HEK293 (cell line): ENCODE results near the gene WDR64.

Experiments used
- CTCF ChIA-PET: fragments of 350-600 bp; formaldehyde crosslinking; extraction: SDS; loops from one replicate; lab custom pipeline; 2021; ENCODE audit warnings: antibody characterized with exemption; lab: Yijun Ruan, JAX
- POLR2A ChIA-PET: fragments of 300-600 bp; formaldehyde crosslinking; extraction: SDS; loops from one replicate; lab custom pipeline; 2020; ENCODE audit warnings: antibody characterized with exemption, inconsistent platforms; lab: Yijun Ruan, JAX
- H3K27ac ChIP-seq: fragments of 200-500 bp; sonication (Bioruptor generic); 2 replicates; pipeline ENCODE4 v1.5.1; 2014; ENCODE audit warnings: low read depth, low read length, control low read depth, inconsistent platforms; ENCODE audit errors: extremely low read depth
- H3K36me3 ChIP-seq, 2 experiments: fragments of 200-500 bp in 1 of 2; sonication (Bioruptor generic) in 1 of 2; 1 replicate in 1 of 2; 2 replicates in 1 of 2; pipeline ENCODE4 v1.5.1; 2014 to 2017; ENCODE audit warnings: inconsistent platforms in 2 of 2, low read length in 2 of 2; ENCODE audit not compliant: control insufficient read depth in 2 of 2, insufficient read depth in 1 of 2
- H3K4me1 ChIP-seq: fragments of 200-500 bp; sonication (Bioruptor generic); 2 replicates; pipeline ENCODE4 v1.5.1; 2014; ENCODE audit warnings: mild to moderate bottlenecking, low read length, inconsistent platforms; ENCODE audit not compliant: control insufficient read depth, insufficient read depth
- H3K4me3 ChIP-seq: 2 replicates; pipeline ENCODE4 v1.5.1; 2011; ENCODE audit warnings: low read depth, mild to moderate bottlenecking, control low read depth, low read length, moderate library complexity
- H3K9me3 ChIP-seq: fragments of 200-500 bp; sonication (Bioruptor generic); 2 replicates; pipeline ENCODE4 v1.5.1; 2014; ENCODE audit warnings: low read depth, low read length, inconsistent platforms; ENCODE audit not compliant: control insufficient read depth, insufficient read depth
- GLIS2 ChIP-seq: fragments of 450-650 bp; formaldehyde crosslinking; IDR thresholded peaks from 2 replicates; pipeline ENCODE4 v1.5.1; 2016; ENCODE audit warnings: missing biosample characterization, missing genetic modification characterization
- HOXA7 ChIP-seq: sonication (generic); formaldehyde crosslinking; IDR thresholded peaks from 2 replicates; pipeline ENCODE4 v1.8.1; 2022; ENCODE audit warnings: missing genetic modification reagents, borderline replicate concordance
- HOXC10 ChIP-seq: sonication (generic); formaldehyde crosslinking; IDR thresholded peaks from 2 replicates; pipeline ENCODE4 v1.8.1; 2023; ENCODE audit warnings: mild to moderate bottlenecking, missing genetic modification reagents
- KLF17 ChIP-seq: fragments of 450-650 bp; formaldehyde crosslinking; IDR thresholded peaks from 2 replicates; pipeline ENCODE4 v1.5.1; 2016; ENCODE audit warnings: missing biosample characterization, missing genetic modification characterization
- KLF8 ChIP-seq: fragments of 450-650 bp; formaldehyde crosslinking; IDR thresholded peaks from 2 replicates; pipeline ENCODE4 v1.5.1; 2016; ENCODE audit warnings: missing biosample characterization, missing genetic modification characterization
- MYNN ChIP-seq: fragments of 450-650 bp; formaldehyde crosslinking; IDR thresholded peaks from 2 replicates; pipeline ENCODE4 v1.5.1; 2016; ENCODE audit warnings: missing biosample characterization, missing genetic modification characterization, borderline replicate concordance
- MZF1 ChIP-seq: fragments of 450-650 bp; formaldehyde crosslinking; IDR thresholded peaks from 2 replicates; pipeline ENCODE4 v1.5.1; 2017; ENCODE audit warnings: missing biosample characterization, missing genetic modification characterization, borderline replicate concordance
- OVOL3 ChIP-seq: fragments of 450-650 bp; formaldehyde crosslinking; IDR thresholded peaks from 2 replicates; pipeline ENCODE4 v1.5.1; 2016; ENCODE audit warnings: missing biosample characterization, missing genetic modification characterization
- SP2 ChIP-seq: fragments of 450-650 bp; formaldehyde crosslinking; IDR thresholded peaks from 2 replicates; pipeline ENCODE4 v1.5.1; 2016; ENCODE audit warnings: missing biosample characterization, missing genetic modification characterization
- ZBTB26 ChIP-seq: fragments of 450-650 bp; formaldehyde crosslinking; optimal IDR thresholded peaks from 2 replicates; pipeline ENCODE3; 2016; ENCODE audit warnings: missing biosample characterization, mild to moderate bottlenecking, missing genetic modification characterization
- ZNF138 ChIP-seq: fragments of 450-650 bp; formaldehyde crosslinking; IDR thresholded peaks from 2 replicates; pipeline ENCODE4 v1.5.1; 2016; ENCODE audit warnings: missing biosample characterization, missing genetic modification characterization, borderline replicate concordance
- ZNF274 ChIP-seq, 2 experiments: fragments of 200-500 bp in 1 of 2; fragments of 450-650 bp in 1 of 2; sonication (Bioruptor generic) in 1 of 2; formaldehyde crosslinking in 1 of 2; IDR thresholded peaks; 2 replicates each; pipeline versions ENCODE4 v1.5.1 to v1.6.1; 2014 to 2016; ENCODE audit warnings: borderline replicate concordance in 1 of 2, inconsistent platforms in 1 of 2, low read length in 1 of 2, missing biosample characterization in 1 of 2, missing genetic modification characterization in 1 of 2
- ZNF335 ChIP-seq: fragments of 450-650 bp; formaldehyde crosslinking; conservative IDR thresholded peaks from 2 replicates; pipeline ENCODE4 v1.5.1; 2016; ENCODE audit warnings: missing biosample characterization, missing genetic modification characterization
- ZNF354C ChIP-seq: fragments of 450-650 bp; formaldehyde crosslinking; IDR thresholded peaks from 2 replicates; pipeline ENCODE4 v1.5.1; 2016; ENCODE audit warnings: missing biosample characterization, missing genetic modification characterization, low read depth, borderline replicate concordance
- ZNF398 ChIP-seq: fragments of 450-650 bp; formaldehyde crosslinking; IDR thresholded peaks from 2 replicates; pipeline ENCODE4 v1.5.1; 2017; ENCODE audit warnings: missing biosample characterization, missing genetic modification characterization
- ZNF426 ChIP-seq: fragments of 450-650 bp; formaldehyde crosslinking; IDR thresholded peaks from 2 replicates; pipeline ENCODE4 v1.5.1; 2017; ENCODE audit warnings: missing biosample characterization, missing genetic modification characterization, mild to moderate bottlenecking, inconsistent platforms, moderate library complexity
- ZNF473 ChIP-seq: fragments of 450-650 bp; formaldehyde crosslinking; IDR thresholded peaks from 2 replicates; pipeline ENCODE4 v1.5.1; 2017; ENCODE audit warnings: missing biosample characterization, missing genetic modification characterization
- ZNF48 ChIP-seq: fragments of 450-650 bp; formaldehyde crosslinking; IDR thresholded peaks from 2 replicates; pipeline ENCODE4 v1.5.1; 2016; ENCODE audit warnings: missing biosample characterization, missing genetic modification characterization
- ZNF501 ChIP-seq: fragments of 450-650 bp; formaldehyde crosslinking; IDR thresholded peaks from 2 replicates; pipeline ENCODE4 v1.5.1; 2016; ENCODE audit warnings: missing biosample characterization, missing genetic modification characterization
- ZNF585B ChIP-seq: fragments of 450-650 bp; formaldehyde crosslinking; IDR thresholded peaks from 2 replicates; pipeline ENCODE4 v1.5.1; 2016; ENCODE audit warnings: missing biosample characterization, missing genetic modification characterization
- ZNF704 ChIP-seq: fragments of 450-650 bp; formaldehyde crosslinking; IDR thresholded peaks from 2 replicates; pipeline ENCODE4 v1.5.1; 2016; ENCODE audit warnings: missing biosample characterization, missing genetic modification characterization
- ZSCAN18 ChIP-seq: fragments of 450-650 bp; formaldehyde crosslinking; IDR thresholded peaks from 2 replicates; pipeline ENCODE4 v1.5.1; 2016; ENCODE audit warnings: missing biosample characterization, missing genetic modification characterization

WDR64 gene

GRCh38 chr1:241846862-241847539 lies 194.9 kb downstream of the WDR64 start:
- no peaks in the 10 kb centered on the region for H3K9me3 ChIP-seq
- peaks cover 8% of the 10 kb centered on the region for H3K4me1 ChIP-seq
- peak overlapping the region; percentile 60 for H3K4me3 ChIP-seq
- peaks cover 22 to 28% of the 10 kb centered on the region in 2 experiments for H3K36me3 ChIP-seq
- ChIA-PET POLR2A (interaction anchor here (1.4 kb wide), 1 partner anchor 145 kb away, joined by 5 read pairs; no protein-coding TSS in a partner anchor), CTCF (interaction anchor here (1.0 to 1.6 kb wide), 5 partner anchors 8 to 217 kb away, joined by 3 to 5 read pairs (median 4); no protein-coding TSS in a partner anchor)
- no peak for TF ChIP-seq GLIS2 (tag by site-specific recombination)
- TF ChIP-seq HOXC10 (CRISPR knock-in tag): no peak
- TF ChIP-seq KLF8: no peak
- no peak for TF ChIP-seq ZNF501 (tag by site-specific recombination)
- no peak for TF ChIP-seq SP2 (tag by site-specific recombination)
- TF ChIP-seq ZNF585B (tag by site-specific recombination): no peak
- no peak for TF ChIP-seq KLF17
- TF ChIP-seq ZNF354C (tag by site-specific recombination): no peak
- no peak for TF ChIP-seq OVOL3 (tag by site-specific recombination)
- TF ChIP-seq ZNF473: no peak
- TF ChIP-seq ZNF398 (tag by site-specific recombination): no peak
- peak overlapping the region; percentile 92; the same call in 1 of the 2 replicates for H3K27ac ChIP-seq

- TF ChIP-seq ZBTB26 (tag by site-specific recombination) (no peak), ZNF48 (tag by site-specific recombination) (no peak), ZNF335 (tag by site-specific recombination) (no peak), ZSCAN18 (0 out of 2 replicates have a peak, but pooled peaks have one; percentile 32), ZNF704 (no peak), ZNF274 (IDR thresholded peaks at IDR 0.05; ENCODE audit: low read length) (no peak), ZNF274 (tag by site-specific recombination; IDR thresholded peaks at IDR 0.05; ENCODE audit: borderline replicate concordance) (no peak), ZNF426 (no peak), ZNF138 (no peak), MZF1 (tag by site-specific recombination) (peak; percentile 46; the same call in 1 of the 2 replicates), HOXA7 (CRISPR knock-in tag) (no peak), MYNN (tag by site-specific recombination) (no peak)
- peaks cover 8% of the 10 kb centered on the region for H3K4me1 ChIP-seq
- peak overlapping the region; percentile 60 for H3K4me3 ChIP-seq
- no peaks in the 10 kb centered on the region for H3K9me3 ChIP-seq
- H3K36me3 ChIP-seq: peaks cover 27 to 33% of the 10 kb centered on the region in 2 experiments
- POLR2A ChIA-PET: interaction anchor here (0.8 to 1.4 kb wide), 9 partner anchors 9 to 1408 kb away, joined by 3 to 13 read pairs (median 5); partner anchors contain the start of genes CEP170, CHML, OPN3 and SDCCAG8
- CTCF ChIA-PET: interaction anchor here (0.5 to 1.6 kb wide), 7 partner anchors 9 to 277 kb away, joined by 3 to 5 read pairs (median 3); no protein-coding TSS in a partner anchor
- H3K27ac ChIP-seq: peak overlapping the region; percentile 92
Measured at GRCh38 chr1:241847540-241847795, 195.4 kb downstream of the WDR64 start.
